ENCODE results near the gene TNFSF9.

The TNFSF9 gene

DNA sequence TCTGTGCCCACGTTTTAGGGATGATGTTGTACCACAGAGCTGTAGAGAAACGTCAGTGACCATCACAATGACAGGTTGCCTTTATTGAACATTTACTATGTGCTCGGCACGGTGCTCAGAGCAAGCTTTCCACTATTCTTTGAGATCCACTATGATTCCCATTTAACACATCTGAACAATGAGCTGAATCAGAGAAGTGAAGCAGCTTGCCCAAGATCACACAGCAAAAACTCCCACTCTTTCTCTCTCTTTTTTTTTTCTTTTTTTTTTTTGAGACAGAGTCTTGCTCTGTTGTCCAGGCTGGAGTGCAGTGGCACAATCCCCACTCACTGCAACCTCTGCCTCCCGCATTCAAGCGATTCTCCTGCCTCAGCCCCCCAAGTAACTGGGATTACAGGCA is 8.1 kb upstream of the TNFSF9 start:
- H3K36me3 ChIP-seq (ENCODE audit: control insufficient read depth in 2 of 2, insufficient read depth in 2 of 2, low read length in 2 of 2), result no peaks in the 10 kb centered on the region
- no peak overlapping the region for H3K4me3 ChIP-seq (ENCODE audit: low read length in 2 of 2)
- H3K27ac ChIP-seq (ENCODE audit: low read length), result no peak overlapping the region
- no peak overlapping the region for H3K9ac ChIP-seq (ENCODE audit: low read length in 2 of 2)
- H3K9me3 ChIP-seq (ENCODE audit: control insufficient read depth in 2 of 2, low read length in 2 of 2), result no peaks in the 10 kb centered on the region
- H3K4me1 ChIP-seq (ENCODE audit: control insufficient read depth, insufficient read depth, low read length), result no peaks in the 10 kb centered on the region
- peaks cover 5 to 7% of the 10 kb centered on the region in 2 donors for H3K27me3 ChIP-seq (ENCODE audit: control insufficient read depth in 1 of 2, insufficient read depth in 2 of 2, low read length in 2 of 2)

DNA sequence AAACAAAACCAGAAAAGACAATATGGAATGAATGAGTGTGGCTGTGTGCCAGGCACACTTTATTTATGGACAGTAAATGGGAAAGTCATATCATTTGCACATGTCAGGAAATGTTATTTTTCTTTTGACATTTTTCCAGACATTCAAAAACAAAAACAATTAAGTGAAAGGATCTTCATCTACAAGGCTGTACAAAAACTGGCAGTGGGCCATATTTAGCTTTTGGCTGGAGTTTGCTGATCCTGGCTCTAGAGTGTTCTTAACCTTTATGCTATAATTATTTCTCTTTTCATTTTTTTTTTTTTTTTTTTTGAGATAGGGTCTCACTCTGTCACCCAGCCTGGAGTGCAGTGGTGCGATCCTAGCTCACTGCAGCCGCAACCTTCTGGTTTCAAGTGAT is 6.5 kb upstream of the TNFSF9 start:
- Histone ChIP-seq H3K4me3 (ENCODE audit: low read length in 2 of 2) (no peak overlapping the region), H3K9me3 (ENCODE audit: control insufficient read depth in 2 of 2, low read length in 2 of 2) (no peaks in the 10 kb centered on the region), H3K9ac (ENCODE audit: low read length in 2 of 2) (no peak overlapping the region), H3K27me3 (ENCODE audit: control insufficient read depth in 1 of 2, insufficient read depth in 2 of 2, low read length in 2 of 2) (peaks cover 5 to 7% of the 10 kb centered on the region in 2 donors), H3K27ac (ENCODE audit: low read length) (no peak overlapping the region), H3K36me3 (ENCODE audit: control insufficient read depth in 2 of 2, insufficient read depth in 2 of 2, low read length in 2 of 2) (no peaks in the 10 kb centered on the region), H3K4me1 (ENCODE audit: control insufficient read depth, insufficient read depth, low read length) (peaks cover 1% of the 10 kb centered on the region)

DNA sequence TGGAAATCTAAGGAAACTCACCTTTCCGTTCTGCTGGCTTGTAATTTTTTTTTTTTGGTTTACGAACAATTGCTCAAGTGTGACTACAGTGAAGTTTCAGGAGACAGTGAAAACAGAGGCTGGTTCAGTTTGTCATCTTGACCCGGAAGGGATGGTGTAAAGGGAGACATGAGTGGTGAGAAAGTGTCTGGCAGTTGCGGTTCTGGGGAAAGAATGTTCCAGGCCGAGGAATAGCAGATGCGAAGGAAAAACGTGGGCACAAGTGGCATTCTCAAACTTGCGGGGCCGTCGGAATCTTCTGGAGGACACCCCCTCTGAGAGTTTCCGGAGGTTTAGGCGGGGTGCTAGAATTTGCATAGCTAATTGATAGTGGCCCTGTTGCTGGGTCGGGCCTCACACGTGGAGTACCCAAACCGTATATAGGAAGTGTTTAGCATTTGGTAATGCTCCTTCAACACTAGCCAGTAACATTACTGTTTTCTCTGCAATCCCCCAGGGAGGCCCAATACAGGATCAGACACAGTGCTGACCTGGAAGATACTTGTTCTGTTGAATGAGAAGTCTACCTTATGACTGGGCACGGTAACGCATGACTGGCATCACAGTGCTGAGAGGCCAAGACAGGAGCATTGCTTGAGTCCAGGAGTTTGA is 2.8 kb upstream of the TNFSF9 start:
- no peaks in the 10 kb centered on the region for H3K9me3 ChIP-seq (ENCODE audit: control insufficient read depth in 2 of 2, low read length in 2 of 2)
- peaks cover 11 to 19% of the 10 kb centered on the region in 2 donors for H3K27me3 ChIP-seq (ENCODE audit: control insufficient read depth in 1 of 2, insufficient read depth in 2 of 2, low read length in 2 of 2)
- H3K4me1 ChIP-seq (ENCODE audit: control insufficient read depth, insufficient read depth, low read length), result peaks cover 18% of the 10 kb centered on the region
- H3K9ac ChIP-seq (ENCODE audit: low read length in 2 of 2), result no peak overlapping the region
- no peak overlapping the region for H3K4me3 ChIP-seq (ENCODE audit: low read length in 2 of 2)
- H3K27ac ChIP-seq (ENCODE audit: low read length), result no peak overlapping the region
- H3K36me3 ChIP-seq (ENCODE audit: control insufficient read depth in 2 of 2, insufficient read depth in 2 of 2, low read length in 2 of 2), result no peaks in the 10 kb centered on the region

DNA sequence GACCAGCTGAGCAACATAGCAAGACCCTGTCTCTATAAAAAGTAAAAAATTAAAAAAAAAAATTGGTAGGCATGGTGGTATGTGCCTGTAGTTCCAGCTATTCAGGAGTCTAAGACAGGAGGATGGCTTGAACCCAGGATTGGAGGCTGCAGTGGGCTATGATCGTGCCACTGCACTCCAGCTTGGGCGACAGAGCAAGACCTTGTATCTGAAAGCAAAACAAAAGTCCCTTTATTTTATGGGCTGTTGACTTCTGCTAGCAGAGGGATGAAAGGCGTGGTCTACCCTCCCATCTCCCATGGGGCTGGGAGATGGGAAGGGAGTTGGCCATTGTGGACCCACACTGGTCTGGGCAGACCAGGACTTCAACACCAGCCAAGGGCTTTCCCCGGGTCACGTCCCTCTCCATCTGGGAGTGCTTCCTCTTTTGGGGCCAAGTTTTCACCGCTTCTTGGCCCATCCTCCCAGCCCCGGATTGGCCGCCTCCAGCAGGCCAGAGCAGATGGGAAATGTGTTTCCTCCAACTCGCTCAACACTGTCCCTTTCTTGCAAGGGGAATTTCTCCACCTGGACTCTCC is 2.2 kb upstream of the TNFSF9 start:
- H3K9ac ChIP-seq (ENCODE audit: low read length in 2 of 2), result no peak overlapping the region
- H3K36me3 ChIP-seq (ENCODE audit: control insufficient read depth in 2 of 2, insufficient read depth in 2 of 2, low read length in 2 of 2), result no peaks in the 10 kb centered on the region
- H3K4me3 ChIP-seq (ENCODE audit: low read length in 2 of 2), result peak overlapping the region in 1 of 2 donors; percentile 15
- H3K27ac ChIP-seq (ENCODE audit: low read length), result no peak overlapping the region
- H3K27me3 ChIP-seq (ENCODE audit: control insufficient read depth in 1 of 2, insufficient read depth in 2 of 2, low read length in 2 of 2), result peaks cover 11 to 19% of the 10 kb centered on the region in 2 donors
- peaks cover 18% of the 10 kb centered on the region for H3K4me1 ChIP-seq (ENCODE audit: control insufficient read depth, insufficient read depth, low read length)
- no peaks in the 10 kb centered on the region for H3K9me3 ChIP-seq (ENCODE audit: control insufficient read depth in 2 of 2, low read length in 2 of 2)

DNA sequence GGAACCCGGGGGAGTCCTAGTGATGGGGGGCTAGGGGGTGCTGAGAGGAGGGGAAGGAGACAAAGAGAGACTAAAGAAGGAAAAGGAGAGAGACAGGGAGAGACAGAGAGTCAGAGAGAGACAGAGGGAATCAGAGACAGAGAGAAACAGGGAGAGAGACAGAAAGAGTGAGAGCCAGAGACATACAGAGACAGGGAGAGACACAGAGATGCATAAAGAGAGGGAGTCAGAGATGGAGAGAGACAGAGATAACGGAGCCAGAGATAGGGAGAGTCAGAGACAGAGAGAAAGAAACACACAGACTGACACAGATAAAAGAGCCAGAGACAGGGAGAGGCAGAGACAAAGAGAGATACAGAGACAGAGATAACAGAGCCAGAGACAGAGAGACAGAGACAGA is 1.5 kb upstream of the TNFSF9 start:
- peaks cover 11 to 19% of the 10 kb centered on the region in 2 donors for H3K27me3 ChIP-seq (ENCODE audit: control insufficient read depth in 1 of 2, insufficient read depth in 2 of 2, low read length in 2 of 2)
- no peak overlapping the region for H3K9ac ChIP-seq (ENCODE audit: low read length in 2 of 2)
- no peaks in the 10 kb centered on the region for H3K36me3 ChIP-seq (ENCODE audit: control insufficient read depth in 2 of 2, insufficient read depth in 2 of 2, low read length in 2 of 2)
- no peaks in the 10 kb centered on the region for H3K9me3 ChIP-seq (ENCODE audit: control insufficient read depth in 2 of 2, low read length in 2 of 2)
- no peak overlapping the region for H3K27ac ChIP-seq (ENCODE audit: low read length)
- no peak overlapping the region for H3K4me3 ChIP-seq (ENCODE audit: low read length in 2 of 2)
- H3K4me1 ChIP-seq (ENCODE audit: control insufficient read depth, insufficient read depth, low read length), result peaks cover 18% of the 10 kb centered on the region

DNA sequence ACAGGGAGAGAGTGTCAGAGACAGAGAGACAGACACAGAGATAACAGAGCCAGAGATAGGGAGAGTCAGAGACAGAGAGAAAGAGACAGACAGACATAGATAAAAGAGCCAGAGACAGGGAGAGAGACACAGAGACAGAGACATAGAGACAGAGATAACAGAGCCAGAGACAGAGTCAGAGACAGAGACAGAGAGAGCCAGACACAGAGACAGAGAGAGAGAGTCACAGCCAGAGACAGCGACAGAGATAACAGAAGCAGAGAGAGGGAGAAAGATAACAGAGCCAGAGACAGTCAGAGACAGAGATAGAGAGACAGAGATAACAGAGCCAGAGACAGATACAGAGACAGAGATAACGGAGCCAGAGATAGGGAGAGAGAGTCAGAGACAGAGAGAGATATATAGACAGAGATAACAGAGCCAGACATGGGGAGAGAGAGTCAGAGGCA is 865 bp upstream of the TNFSF9 start:
- peaks cover 18% of the 10 kb centered on the region for H3K4me1 ChIP-seq (ENCODE audit: control insufficient read depth, insufficient read depth, low read length)
- H3K27ac ChIP-seq (ENCODE audit: low read length), result no peak overlapping the region
- H3K4me3 ChIP-seq (ENCODE audit: low read length in 2 of 2), result peak overlapping the region; percentile 78 to 85
- no peaks in the 10 kb centered on the region for H3K9me3 ChIP-seq (ENCODE audit: control insufficient read depth in 2 of 2, low read length in 2 of 2)
- peak overlapping the region; percentile 77 to 82 for H3K9ac ChIP-seq (ENCODE audit: low read length in 2 of 2)
- peaks cover 13 to 19% of the 10 kb centered on the region in 2 donors for H3K27me3 ChIP-seq (ENCODE audit: control insufficient read depth in 1 of 2, insufficient read depth in 2 of 2, low read length in 2 of 2)
- no peaks in the 10 kb centered on the region for H3K36me3 ChIP-seq (ENCODE audit: control insufficient read depth in 2 of 2, insufficient read depth in 2 of 2, low read length in 2 of 2)

DNA sequence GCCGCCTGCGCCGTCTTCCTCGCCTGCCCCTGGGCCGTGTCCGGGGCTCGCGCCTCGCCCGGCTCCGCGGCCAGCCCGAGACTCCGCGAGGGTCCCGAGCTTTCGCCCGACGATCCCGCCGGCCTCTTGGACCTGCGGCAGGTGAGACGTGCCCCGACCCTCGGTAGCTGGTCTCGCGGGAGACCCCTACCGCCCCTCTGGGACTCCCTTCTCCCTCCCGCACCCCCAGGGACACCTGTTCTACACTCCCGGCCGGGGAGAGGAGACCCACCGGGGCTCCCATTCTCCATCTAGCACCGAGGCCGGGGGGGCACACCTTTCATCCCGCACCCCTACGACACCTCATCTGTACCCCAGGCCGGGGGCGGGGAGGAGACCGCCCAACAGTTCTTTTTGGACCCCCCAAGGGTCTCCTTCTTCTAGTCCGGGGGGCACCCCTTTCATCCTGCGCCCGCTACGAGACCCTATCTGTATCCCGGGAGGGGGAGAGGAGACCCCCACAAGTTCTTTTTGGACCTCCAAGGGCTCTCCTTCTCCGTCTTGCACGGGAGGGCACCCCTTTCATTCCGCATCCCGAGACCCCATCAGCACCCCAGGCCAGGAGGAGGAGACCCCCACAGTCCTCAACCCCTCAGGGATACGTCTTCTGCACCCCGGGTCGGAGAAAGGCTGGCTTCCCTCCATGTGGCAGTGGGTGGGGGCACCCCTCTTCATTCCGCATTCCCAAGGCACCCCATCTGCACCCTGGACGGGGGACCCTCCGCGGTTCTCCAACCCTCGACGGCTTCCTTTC is 533 bp downstream of the TNFSF9 start:
- Histone ChIP-seq H3K27ac (ENCODE audit: low read length) (no peak overlapping the region), H3K9ac (ENCODE audit: low read length in 2 of 2) (peak overlapping the region; percentile 36 to 55)

DNA sequence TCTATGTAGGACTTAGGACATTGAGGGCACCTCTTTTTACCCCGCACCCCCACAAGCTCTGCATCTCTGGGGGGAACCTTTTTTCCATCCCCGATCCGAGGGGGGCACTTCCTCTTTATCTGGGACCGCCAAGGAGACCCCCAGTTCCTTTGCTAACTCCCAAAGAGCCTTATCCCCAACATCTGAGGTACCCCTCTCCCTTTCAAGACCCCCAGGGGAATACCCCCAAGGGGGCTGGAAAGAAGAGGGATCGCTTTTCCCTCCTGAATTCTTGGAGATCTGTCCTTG is 1.1 kb downstream of the TNFSF9 start:
- no peak overlapping the region for H3K27ac ChIP-seq (ENCODE audit: low read length)
- peaks cover 18% of the 10 kb centered on the region for H3K4me1 ChIP-seq (ENCODE audit: control insufficient read depth, insufficient read depth, low read length)

More for the DNA sequence above, 533 bp downstream of the TNFSF9 start:
- H3K27me3 ChIP-seq (ENCODE audit: control insufficient read depth in 1 of 2, insufficient read depth in 2 of 2, low read length in 2 of 2), result peaks cover 13 to 19% of the 10 kb centered on the region in 2 donors
- H3K4me1 ChIP-seq (ENCODE audit: control insufficient read depth, insufficient read depth, low read length), result peaks cover 18% of the 10 kb centered on the region
- H3K4me3 ChIP-seq (ENCODE audit: low read length in 2 of 2), result peak overlapping the region; percentile 78 to 85
- no peaks in the 10 kb centered on the region for H3K36me3 ChIP-seq (ENCODE audit: control insufficient read depth in 2 of 2, insufficient read depth in 2 of 2, low read length in 2 of 2)
- H3K9me3 ChIP-seq (ENCODE audit: control insufficient read depth in 2 of 2, low read length in 2 of 2), result no peaks in the 10 kb centered on the region

DNA sequence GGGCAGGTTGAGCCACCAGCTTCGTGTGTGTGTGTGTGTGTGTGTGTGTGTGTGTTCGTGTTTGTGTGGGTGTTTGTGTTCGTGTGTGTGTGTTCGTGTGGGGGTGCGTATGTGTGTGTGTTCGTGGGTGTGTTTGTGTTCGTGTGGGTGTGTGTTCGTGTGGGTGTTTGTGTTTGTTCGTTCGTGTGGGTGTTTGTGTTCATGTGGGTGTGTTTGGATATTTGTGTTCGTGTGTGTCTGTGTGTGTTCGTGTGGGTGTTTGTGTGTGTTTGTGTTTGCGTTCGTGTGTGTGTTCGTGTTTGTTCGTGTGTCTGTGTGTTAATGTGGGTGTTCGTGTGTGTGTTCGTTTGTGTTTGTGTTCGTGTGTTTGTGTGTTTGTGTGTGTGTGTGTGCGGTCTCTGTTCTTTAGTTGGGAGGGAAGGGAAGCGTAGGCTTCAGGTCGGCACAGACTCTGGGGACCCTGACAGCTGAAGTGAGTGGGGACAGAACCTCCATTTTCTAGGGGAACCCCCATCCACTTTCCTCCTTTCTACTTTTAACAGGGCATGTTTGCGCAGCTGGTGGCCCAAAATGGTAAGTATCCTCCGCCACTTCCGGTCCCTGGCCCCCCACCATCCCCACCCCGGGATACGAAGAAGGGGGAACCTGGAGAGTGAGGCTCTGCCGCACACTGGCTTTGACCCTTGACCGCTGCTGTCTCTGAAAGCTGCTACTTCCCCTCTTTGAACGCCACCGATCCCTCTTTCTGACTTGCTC is 1.6 kb downstream of the TNFSF9 start:
- H3K9me3 ChIP-seq (ENCODE audit: control insufficient read depth in 2 of 2, low read length in 2 of 2), result no peaks in the 10 kb centered on the region
- H3K9ac ChIP-seq (ENCODE audit: low read length in 2 of 2), result no peak overlapping the region
- H3K27me3 ChIP-seq (ENCODE audit: control insufficient read depth in 1 of 2, insufficient read depth in 2 of 2, low read length in 2 of 2), result peaks cover 13 to 19% of the 10 kb centered on the region in 2 donors
- H3K4me1 ChIP-seq (ENCODE audit: control insufficient read depth, insufficient read depth, low read length), result peaks cover 18% of the 10 kb centered on the region
- no peaks in the 10 kb centered on the region for H3K36me3 ChIP-seq (ENCODE audit: control insufficient read depth in 2 of 2, insufficient read depth in 2 of 2, low read length in 2 of 2)
- no peak overlapping the region for H3K4me3 ChIP-seq (ENCODE audit: low read length in 2 of 2)
- H3K27ac ChIP-seq (ENCODE audit: low read length), result no peak overlapping the region

More for the DNA sequence above, 1.1 kb downstream of the TNFSF9 start:
- Histone ChIP-seq H3K9ac (ENCODE audit: low read length in 2 of 2) (no peak overlapping the region), H3K4me3 (ENCODE audit: low read length in 2 of 2) (no peak overlapping the region), H3K27me3 (ENCODE audit: control insufficient read depth in 1 of 2, insufficient read depth in 2 of 2, low read length in 2 of 2) (peaks cover 13 to 19% of the 10 kb centered on the region in 2 donors), H3K36me3 (ENCODE audit: control insufficient read depth in 2 of 2, insufficient read depth in 2 of 2, low read length in 2 of 2) (no peaks in the 10 kb centered on the region), H3K9me3 (ENCODE audit: control insufficient read depth in 2 of 2, low read length in 2 of 2) (no peaks in the 10 kb centered on the region)

DNA sequence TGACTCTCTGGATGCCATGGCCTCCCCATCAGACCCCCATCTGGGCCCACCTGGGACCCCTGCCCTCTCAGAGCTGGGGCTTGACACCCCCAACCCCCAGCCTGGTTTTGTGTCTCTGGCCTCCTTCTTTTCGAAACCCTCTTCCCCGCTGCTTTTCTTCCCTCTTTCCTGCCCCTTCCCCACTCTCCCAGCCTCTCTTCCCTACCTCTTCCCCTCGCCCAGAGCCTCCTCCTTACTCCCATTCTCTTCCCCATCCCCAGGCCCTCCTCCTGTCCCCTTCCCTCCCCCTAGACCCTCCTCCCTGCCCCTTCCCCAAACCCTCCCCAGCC is 2.1 kb downstream of the TNFSF9 start:
- Histone ChIP-seq H3K9me3 (ENCODE audit: control insufficient read depth in 2 of 2, low read length in 2 of 2) (no peaks in the 10 kb centered on the region), H3K27ac (ENCODE audit: low read length) (no peak overlapping the region), H3K36me3 (ENCODE audit: control insufficient read depth in 2 of 2, insufficient read depth in 2 of 2, low read length in 2 of 2) (no peaks in the 10 kb centered on the region), H3K9ac (ENCODE audit: low read length in 2 of 2) (no peak overlapping the region), H3K27me3 (ENCODE audit: control insufficient read depth in 1 of 2, insufficient read depth in 2 of 2, low read length in 2 of 2) (peaks cover 13 to 19% of the 10 kb centered on the region in 2 donors), H3K4me3 (ENCODE audit: low read length in 2 of 2) (no peak overlapping the region), H3K4me1 (ENCODE audit: control insufficient read depth, insufficient read depth, low read length) (peaks cover 18% of the 10 kb centered on the region)
